Renal pelvis (tissue), 4 donors: ENCODE results near the gene TMEM170A. TPM values are rescaled to one million over a fixed set of nuclear protein-coding genes. Genes with fewer than 3 reads are reported as not detected.
"Not testable (repeated sequence)": the region's sequence is repeated elsewhere in the genome, so short reads cannot be mapped to it uniquely, and the experiment has no call there.

Experiments used
- DNase-seq: peaks from one replicate; pipeline ENCODE4 v3.0.0-alpha.2; 2013
- polyA plus RNA-seq, 3 donors: library from polyadenylated mRNA; unstranded; fragments of 120-200 nt; gene quantifications; one replicate each; pipeline ENCODE4 v1.2.1, GENCODE V29; 2013; ENCODE audit not compliant: insufficient read length in 3 of 3

TMEM170A gene
- polyA plus RNA-seq, 3 donors: 29.2 to 54.7 (median 43.1) TPM

GRCh38 chr16:75458029-75458428, 6.5 kb downstream of the TMEM170A start:
- no peak for DNase-seq

- no peak for DNase-seq
Observed at GRCh38 chr16:75457485-75458021, 6.9 kb downstream of the TMEM170A start.

- DNase-seq: no peak
Observed at GRCh38 chr16:75456971-75457370, 7.5 kb downstream of the TMEM170A start.

GRCh38 chr16:75456486-75456885, 8.0 kb downstream of the TMEM170A start:
- DNase-seq: not testable (repeated sequence)

- DNase-seq: no peak
Observed at GRCh38 chr16:75455677-75456076, 8.8 kb downstream of the TMEM170A start.

GRCh38 chr16:75452464-75453190, 11.9 kb downstream of the TMEM170A start:
- DNase-seq: no peak

- DNase-seq: no peak
Observed at GRCh38 chr16:75446416-75446815, 18.1 kb downstream of the TMEM170A start.

- no peak for DNase-seq
Observed at GRCh38 chr16:75445298-75445697, 19.2 kb downstream of the TMEM170A start.

DNA sequence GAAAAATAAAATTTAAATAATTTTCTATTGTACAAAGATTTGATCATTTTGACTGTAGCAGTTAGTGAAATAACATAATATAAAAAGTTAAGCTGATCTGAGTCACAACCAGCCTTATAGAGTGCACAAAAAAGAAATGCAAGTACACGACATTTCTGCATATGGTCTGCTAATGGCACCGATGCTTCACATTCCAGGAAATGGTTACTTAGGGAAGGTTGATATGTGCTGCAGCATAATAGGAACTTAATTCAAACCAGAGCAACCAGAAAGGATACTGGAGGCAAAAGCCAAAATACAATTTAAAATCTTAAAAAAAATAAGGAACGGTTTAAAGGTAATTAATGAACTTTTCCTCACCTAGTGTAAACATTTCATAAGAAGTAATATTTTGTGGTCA, 21.2 kb downstream of the TMEM170A start:
- DNase-seq: no peak

GRCh38 chr16:75433732-75434413, 30.6 kb downstream of the TMEM170A start:
- peak; percentile 92 for DNase-seq

DNA sequence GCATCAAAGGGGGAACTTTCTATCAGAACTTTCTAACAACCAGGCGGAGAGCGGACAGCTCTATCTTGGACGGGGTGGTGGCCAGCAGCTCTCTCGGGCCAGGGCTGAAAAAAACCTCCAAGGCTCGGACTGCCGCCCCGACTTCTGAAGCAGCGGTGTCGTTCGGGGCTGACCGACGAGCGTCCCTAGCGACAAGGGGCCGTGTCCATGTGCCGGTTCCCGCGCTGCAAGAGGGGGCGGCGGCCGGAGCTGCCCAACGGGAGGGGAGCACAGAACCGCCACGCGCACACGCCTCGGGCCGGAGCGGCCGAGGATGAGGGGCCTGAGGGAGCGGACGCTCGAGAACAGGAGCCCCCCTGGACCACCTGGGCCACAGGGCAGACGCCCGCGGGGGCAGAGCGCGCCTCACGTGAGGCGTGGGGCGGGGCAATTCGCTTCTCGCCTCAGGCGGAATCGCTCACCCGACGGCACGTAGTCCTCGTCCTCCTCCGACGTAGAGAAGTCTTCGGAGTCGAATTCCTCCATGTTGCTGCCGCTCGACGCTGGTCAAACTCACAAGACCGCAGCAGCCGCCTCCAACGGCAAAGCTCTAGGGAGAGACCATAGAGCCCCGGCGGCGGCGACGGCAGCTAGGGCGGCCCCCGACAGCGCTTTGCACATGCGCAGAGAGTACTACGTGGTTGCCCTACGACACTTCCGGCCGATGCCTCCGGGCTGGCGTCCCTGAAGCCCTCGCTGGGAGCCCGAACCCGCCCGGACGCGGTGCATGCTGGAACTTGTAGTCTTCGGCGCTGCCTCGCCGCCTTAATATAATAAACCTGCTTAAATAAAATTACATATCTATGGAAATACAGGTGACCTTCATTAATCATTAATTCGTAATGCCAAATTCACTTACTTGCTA, 31.4 kb downstream of the TMEM170A start, which contains the start of gene CFDP1:
CFDP1 (minus strand) TSS at position 676 of the 904 bp plus-strand sequence; CDS start at position 525, 151 bp downstream.
- DNase-seq: peak; percentile 95

GRCh38 chr16:75429621-75430403, 34.7 kb downstream of the TMEM170A start:
- no peak for DNase-seq

DNA sequence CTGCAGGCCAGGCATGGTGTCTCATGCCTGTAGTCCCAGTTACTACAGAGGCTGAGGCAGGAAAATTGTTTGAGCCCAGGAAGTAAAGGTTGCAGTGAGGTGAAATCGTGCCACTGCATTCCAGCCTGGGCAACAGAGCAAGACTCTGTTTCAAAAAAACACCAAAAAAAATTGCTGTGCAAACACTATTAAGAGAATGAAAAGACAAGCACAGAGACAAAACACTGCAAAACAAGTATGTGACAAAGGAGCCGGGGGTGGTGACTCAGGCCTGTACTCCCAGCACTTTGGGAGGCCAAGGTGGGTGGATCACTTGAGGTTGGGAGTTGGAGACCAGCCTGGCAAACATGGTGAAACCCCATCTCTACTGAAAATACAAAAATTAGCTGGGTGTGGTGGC, 38.0 kb downstream of the TMEM170A start:
- not testable (repeated sequence) for DNase-seq

DNA sequence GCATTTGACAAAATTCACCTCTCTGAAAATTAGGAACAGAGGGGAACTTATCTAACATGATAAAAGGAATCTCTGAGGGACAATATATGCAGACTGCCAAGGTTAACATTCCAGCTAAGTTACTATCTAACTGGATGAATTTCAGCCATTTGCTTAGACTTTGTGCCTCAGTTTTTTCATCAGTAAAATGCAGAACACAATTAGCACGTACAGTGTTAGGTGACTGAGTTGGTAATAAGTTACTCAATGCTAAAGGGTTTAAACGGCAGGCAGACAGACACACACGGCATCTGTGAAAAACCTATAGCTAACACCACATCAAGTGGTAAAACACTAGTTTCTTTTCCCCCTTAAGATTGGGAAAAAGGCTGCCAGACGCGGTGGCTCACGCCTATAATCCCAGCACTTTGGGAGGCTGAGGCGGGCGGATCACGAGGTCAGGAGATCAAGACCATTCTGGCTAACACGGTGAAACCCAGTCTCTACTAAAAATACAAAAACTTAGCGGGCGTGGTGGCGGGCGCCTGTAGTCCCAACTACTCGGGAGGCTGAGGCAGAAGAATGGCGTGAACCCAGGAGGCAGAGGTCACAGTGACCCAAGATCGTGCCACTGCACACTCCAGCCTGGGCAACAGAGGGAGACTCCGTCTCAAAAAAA, 40.3 kb downstream of the TMEM170A start:
- DNase-seq: peak; percentile 34

GRCh38 chr16:75423723-75424104, 40.8 kb downstream of the TMEM170A start:
- no peak for DNase-seq

DNA sequence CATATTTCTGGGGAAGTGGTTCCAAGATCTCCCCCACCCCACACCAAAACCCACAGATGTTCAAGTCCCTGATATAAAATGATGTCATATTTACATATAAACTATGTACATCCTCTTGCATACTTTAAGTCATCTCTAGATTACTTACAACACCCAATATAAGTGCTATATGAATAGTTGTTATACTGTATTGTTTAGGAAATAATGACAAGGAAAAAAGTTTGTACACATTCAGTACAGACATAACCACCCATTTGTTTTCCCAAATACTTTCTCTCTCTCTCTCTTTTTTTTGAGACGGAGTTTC, 42.7 kb downstream of the TMEM170A start:
- no peak for DNase-seq

GRCh38 chr16:75420987-75421819, 43.3 kb downstream of the TMEM170A start:
- peak; percentile 53 for DNase-seq

DNA sequence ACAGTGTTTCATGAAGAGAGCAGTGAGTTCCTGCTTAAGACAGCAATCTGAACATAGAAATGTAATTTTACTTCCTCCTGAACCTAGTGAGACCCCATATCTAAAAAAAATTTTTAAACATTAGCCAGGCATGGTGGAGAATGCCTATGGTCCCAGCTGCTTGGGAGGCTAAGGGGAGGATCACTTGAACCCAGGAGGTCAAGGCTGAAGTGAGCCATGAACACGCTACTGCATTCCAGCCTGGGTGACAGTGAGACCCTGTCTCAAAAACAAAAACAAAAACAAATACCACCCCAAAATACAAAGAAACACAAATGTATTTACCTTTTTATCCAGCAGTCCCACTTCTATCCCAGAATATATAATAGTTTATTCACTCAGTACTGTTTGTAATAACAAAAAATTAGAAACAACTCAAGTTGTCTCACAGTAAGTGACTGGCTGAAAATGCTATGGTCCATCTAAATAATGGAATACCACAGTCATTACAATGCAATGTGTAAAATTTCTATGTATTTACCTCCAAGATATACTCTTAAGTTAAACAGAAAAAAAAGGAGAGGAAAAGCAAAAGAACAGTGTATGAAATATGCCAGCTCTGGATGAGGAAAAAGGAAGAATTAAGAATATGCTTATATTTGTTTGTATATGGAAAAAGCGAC, 47.5 kb downstream of the TMEM170A start:
- DNase-seq: no peak

GRCh38 chr16:75415169-75415905, 49.2 kb downstream of the TMEM170A start:
- no peak for DNase-seq
